Stimulated activated CD4-positive, alpha-beta T cell treated with anti-CD3 and anti-CD28 coated beads, Interleukin-2, amount 100 ng/mL, for 24 hours (primary cell): ENCODE measurements around the gene ZNF622.

Source experiments
- DNase-seq, 2 donors: peaks; one replicate each; pipeline ENCODE4 v3.0.0-alpha.2; 2020

Gene ZNF622

DNA sequence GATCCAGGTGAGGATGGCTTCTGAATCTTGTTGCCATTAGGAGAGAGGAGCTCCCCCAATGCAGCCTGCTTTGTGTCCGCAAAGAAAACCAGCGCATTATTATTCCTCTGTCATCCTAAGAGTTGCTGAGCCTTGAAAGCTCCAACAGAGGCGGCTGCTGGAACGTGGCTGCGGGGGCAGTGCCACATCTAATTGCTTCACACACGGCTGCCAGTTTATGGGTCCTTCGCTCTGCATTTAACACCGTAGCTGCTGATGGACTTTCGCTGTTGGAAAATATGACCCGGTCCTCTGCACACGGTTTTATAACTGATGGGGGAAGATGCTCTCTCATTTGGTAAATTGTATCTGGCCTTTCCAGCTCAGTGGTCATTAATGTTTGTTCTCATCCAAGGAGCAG lies 38.0 kb downstream of the ZNF622 start:
- DNase-seq: no peak

DNA sequence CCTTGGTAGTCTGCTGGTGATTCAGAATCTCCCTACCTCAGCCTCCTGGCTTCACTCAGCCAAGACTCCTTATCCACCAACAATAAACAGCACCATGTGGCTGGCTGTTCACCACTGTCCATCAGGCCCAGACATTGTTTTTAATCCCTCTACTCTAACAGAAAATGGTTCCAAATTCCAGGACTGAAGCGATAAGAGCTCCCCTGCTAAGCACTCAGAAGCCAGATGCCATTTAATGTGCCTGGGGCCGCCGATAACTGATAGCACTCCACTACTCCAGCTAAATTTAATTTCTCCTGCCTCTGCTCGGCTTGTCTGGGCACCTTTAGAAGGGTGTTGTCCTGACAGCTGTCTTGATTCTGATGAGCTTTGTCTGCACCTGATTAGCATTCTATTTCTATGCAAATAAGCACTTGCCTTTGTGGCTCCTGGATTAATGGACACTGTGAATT lies 47.1 kb downstream of the ZNF622 start:
- no peak for DNase-seq

DNA sequence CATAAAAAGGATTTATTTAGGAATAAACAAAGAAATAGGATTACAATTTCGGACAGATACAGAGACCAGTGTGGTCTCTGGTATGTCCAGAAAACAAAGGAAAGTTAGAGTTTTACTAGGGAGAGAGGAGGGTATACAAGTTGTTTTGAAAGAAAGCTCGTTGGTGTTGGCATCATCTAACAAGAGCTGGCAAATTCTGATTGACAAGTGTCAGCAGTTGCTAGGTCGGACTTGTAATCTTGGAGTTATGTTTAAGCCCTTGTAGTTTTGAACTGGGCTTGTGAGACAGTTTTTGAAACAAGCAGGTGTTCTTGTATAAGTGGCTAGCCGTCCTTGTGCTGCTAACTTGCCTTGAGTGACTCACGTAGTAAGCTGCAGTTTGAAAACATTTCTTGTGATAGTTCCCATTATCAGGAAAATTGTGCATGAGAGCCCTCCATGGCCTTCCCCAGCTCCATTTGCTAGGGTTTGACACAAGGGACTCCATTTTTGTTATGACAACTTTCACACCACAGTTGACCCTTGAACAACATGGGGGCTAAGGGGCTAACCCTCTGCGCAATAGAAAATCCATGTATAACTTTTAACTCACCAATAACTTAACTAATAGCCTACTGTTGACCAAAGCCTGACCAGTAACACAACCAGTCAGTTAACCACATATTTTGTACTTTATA lies 48.1 kb downstream of the ZNF622 start:
- no peak for DNase-seq

DNA sequence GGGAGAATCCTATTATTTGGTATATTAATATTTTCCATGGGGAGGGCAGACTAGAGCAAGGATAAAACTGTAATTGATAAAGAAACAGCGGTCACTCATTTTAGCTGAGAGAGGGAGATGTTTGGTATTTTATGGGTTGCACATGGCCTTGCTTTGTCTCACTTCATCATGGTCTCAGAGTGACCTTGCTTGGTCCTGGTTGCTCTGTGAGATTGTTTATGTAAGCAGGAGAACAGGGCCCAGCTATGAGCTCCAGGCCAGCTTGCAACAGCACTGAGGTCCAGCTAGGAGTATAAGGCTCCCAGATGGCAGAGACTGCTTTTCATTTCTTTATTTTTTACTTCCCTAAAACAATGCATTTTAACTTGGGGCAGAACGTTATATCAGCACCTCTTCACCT lies 50.7 kb downstream of the ZNF622 start:
- no peak for DNase-seq

DNA sequence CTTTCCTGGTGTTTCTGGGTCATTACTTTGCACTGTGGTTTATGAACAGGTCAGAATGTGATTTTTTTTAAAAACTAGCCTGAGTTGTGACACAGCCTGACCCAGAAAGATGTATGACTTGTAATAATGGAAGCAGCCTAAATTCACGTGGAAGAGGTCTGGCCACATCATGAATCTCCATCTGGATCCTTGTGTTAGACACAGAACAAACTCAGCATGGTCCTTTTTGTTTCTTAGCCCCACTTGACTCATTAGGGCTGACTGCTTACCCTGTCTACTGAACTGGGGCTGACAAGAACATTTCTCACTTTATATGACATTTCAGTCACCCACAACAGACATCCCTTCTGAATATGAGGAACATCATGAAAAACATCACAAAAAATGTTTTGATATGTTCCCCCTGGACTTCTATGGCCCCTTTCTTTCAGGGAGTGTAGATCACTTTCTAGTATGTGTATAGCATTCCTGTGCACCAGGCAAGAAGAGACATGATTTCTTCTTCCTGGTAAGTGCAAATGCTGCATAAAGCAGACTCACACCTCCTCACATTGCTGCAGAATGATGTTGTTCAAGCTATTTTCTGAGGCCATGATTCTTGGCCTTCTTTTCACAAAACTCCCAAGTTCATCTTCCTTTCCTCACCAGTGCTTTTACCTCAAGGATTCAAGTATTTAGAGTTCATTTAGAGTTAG lies 52.3 kb downstream of the ZNF622 start:
- no peak for DNase-seq

DNA sequence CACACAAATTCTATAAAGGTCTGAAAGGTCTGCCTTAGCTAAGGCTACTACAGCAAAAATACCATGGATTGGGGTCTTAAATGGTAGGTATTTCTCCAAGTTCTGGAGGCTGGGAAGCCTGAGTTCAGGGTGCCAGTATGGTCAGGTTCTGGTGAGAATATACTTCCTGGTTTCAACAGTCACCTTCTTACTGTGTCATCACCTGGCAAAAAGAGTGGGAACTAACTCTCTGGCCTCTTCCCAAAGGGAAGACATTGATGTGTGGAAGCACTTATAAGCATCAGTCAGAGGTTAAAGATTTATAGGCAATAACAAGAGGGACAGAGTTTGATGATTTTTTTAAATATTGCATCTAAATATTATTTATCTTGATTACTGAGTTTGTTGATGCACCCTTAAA lies 53.0 kb downstream of the ZNF622 start:
- DNase-seq: no peak

DNA sequence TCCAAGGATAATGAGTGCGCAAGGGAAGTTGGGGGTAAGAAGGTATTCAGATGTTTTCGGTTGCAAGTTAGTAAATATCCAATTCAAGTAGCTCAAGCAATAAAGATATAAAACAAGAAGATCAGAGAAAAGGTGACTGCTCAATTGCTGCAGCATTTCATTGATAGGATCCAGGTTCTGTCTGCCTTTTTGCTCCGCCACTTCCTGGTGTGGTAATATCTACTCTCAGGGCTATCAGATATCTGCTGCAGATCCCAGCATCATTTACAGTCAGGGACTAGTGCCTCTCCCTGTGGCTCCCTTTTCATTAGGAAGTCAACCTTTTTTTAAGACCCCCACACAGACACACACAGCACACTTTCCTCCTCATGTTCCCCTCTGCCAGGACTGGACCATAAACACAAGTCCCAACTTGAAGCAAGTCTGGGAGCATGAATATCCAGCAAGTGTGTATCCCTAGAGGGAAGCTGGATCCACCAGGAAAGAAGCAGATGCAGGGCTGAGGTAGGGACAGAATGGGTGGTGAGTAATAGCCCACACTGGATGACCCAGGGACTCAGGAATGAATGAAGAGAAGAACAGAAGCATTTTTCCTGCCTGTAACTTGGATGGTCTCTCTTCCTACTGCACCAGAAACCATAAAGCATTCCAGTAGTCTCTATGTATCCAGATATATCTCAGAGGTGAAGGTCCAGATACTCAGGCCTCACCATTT lies 53.7 kb downstream of the ZNF622 start:
- DNase-seq: no peak

DNA sequence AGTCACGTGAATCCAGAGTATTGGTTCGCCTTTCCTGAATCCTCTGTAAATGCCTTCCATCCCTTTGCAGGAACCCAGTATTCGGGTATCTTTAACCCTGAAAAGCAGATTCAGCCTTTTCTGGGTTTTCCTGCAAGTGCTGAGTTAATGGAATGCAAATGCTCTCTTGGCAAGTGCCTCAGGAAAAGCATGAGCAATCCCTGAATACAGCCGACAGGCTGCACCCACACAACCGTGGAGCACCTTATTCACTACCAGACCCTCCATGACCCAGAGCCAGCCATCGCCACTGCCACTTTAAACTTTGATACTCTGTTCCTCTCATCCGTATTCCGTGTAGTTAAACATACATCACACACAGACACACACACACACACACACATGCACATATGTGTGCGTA lies 54.4 kb downstream of the ZNF622 start:
- no peak for DNase-seq

DNA sequence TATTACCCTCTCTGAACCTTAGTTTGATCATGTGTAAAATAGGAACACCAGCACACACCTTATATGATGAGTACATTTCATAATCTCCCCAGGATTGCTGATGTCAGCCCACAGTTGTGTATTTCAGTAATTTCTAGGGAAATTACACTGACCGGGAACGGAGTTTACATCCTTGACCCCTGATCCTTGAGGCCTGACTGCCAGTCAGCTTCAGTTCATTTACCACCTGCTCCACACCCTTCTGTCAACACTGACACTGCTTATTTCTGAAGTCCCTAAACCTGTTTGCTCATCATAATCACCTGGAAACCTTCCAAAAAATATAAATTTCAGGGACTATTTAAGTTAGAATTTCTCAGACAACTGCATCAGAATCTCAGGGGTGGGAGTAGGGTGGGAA lies 55.3 kb downstream of the ZNF622 start:
- no peak for DNase-seq

DNA sequence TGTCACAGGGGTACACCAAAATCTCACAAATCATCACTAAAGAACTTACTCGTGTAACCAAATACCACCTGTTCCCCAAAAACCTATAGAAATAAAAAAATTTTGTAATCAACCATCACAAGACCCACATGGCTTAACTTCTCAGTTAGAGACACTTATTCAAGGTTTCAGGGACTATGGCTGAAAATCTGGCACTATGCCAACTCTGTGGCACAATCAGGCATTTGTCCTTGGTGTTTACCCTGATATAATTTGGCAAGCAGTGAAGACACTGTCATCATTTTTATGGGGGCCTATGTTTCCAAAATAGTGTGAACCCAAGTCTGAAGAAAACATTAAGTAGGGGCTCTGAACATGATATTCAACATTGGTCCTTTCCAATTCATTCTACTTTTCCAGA lies 59.0 kb downstream of the ZNF622 start:
- DNase-seq: no peak

DNA sequence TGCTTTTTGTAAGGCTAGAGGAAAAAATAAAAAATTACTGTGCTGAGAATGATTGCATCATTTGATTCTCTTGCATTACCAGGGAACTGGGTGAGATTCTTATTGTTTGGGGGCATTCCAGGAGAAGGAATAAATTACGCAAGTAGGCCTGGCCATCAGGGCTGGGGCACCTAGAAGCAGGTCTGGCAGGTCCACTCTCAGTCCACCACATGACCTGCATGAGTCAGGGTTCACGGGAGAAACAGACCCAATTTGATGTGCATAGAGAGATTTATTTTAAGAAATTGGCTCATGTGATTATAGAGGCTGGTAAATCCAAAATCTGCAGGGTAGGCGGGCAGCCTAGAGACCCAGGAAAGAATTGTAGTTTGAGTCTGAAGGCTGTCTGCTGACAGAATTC lies 59.6 kb downstream of the ZNF622 start:
- DNase-seq: no peak
